K562 (cell line): ENCODE data around the gene TMEM273. TPM values are rescaled to one million over a fixed set of nuclear protein-coding genes. Genes with fewer than 3 reads are reported as not detected.

Experiments
- CREB3 ChIP-seq: fragments of 450-650 bp; conservative IDR thresholded peaks from 2 replicates; pipeline ENCODE4 v1.6.1; 2016; ENCODE audit warnings: missing genetic modification characterization, low read depth, mild to moderate bottlenecking, missing compliant biosample characterization, moderate library complexity
- CTCF ChIP-seq, 3 experiments: IDR thresholded peaks in 2 of 3; conservative IDR thresholded peaks in 1 of 3; 2 replicates each; pipeline ENCODE4 v1.5.1; 2011 to 2012; ENCODE audit warnings: low read length in 3 of 3, mild to moderate bottlenecking in 3 of 3, control low read depth in 2 of 3, improper control_type of control experiment in 1 of 3, inconsistent platforms in 1 of 3, low read depth in 1 of 3, mixed read lengths in 1 of 3, moderate library complexity in 1 of 3; ENCODE audit not compliant: insufficient read depth in 2 of 3
- DLX4 ChIP-seq: fragments of 250-450 bp; sonication (Bioruptor Pico); IDR thresholded peaks from 2 replicates; pipeline ENCODE4 v1.6.1; 2021; ENCODE audit warnings: mild to moderate bottlenecking
- ZNF586 ChIP-seq: fragments of 450-650 bp; formaldehyde crosslinking; conservative IDR thresholded peaks from 2 replicates; pipeline ENCODE4 v1.4.0; 2020; ENCODE audit warnings: mild to moderate bottlenecking, moderate library complexity
- polyA plus RNA-seq, 8 experiments: library from polyadenylated mRNA; depleted of rRNA in 4 of 8; stranded (reverse) in 5 of 8; unstranded in 3 of 8; fragments of >200 nt; fragmentation: Nextera tagmentation in 2 of 8; fragmentation: Illumina TruSeq in 1 of 8; extraction: Ambion mirVana in 2 of 8; extraction: Trizol in 1 of 8; gene quantifications; 2 replicates each; pipeline versions ENCODE4 v1.2.1 to v1.2.3, GENCODE V29; 2011 to 2014; ENCODE audit warnings: inconsistent platforms in 1 of 8, missing spikeins in 1 of 8
- total RNA-seq, 7 experiments: library from RNA; depleted of rRNA in 6 of 7; stranded (reverse); fragments of >200 nt in 6 of 7; fragmentation: Illumina TruSeq in 2 of 7; extraction: Trizol in 2 of 7; gene quantifications; 2 replicates each; pipeline versions ENCODE4 v1.2.1 to v1.2.3, GENCODE V29; 2011 to 2021; ENCODE audit warnings: low replicate concordance in 1 of 7
- TF ChIP-seq, protein P1 (sequence below): IDR thresholded peaks from 2 replicates; pipeline ENCODE4 v1.6.1; 2011; ENCODE audit warnings: borderline replicate concordance, low read depth, mild to moderate bottlenecking, moderate library complexity, low read length; ENCODE audit not compliant: insufficient read depth, poor library complexity, severe bottlenecking
- TF ChIP-seq, protein P2 (sequence below): fragments of 250-450 bp; sonication (Bioruptor Pico); IDR thresholded peaks from 2 replicates; pipeline ENCODE4 v1.5.0; 2022; ENCODE audit warnings: mild to moderate bottlenecking

Gene TMEM273
- total and polyA plus RNA-seq, 9 of the 15 experiments (the other 6 are each of a cell fraction or from before 2014, with no cell fraction given): 39.2 to 131 (median 95.6) TPM

DNA sequence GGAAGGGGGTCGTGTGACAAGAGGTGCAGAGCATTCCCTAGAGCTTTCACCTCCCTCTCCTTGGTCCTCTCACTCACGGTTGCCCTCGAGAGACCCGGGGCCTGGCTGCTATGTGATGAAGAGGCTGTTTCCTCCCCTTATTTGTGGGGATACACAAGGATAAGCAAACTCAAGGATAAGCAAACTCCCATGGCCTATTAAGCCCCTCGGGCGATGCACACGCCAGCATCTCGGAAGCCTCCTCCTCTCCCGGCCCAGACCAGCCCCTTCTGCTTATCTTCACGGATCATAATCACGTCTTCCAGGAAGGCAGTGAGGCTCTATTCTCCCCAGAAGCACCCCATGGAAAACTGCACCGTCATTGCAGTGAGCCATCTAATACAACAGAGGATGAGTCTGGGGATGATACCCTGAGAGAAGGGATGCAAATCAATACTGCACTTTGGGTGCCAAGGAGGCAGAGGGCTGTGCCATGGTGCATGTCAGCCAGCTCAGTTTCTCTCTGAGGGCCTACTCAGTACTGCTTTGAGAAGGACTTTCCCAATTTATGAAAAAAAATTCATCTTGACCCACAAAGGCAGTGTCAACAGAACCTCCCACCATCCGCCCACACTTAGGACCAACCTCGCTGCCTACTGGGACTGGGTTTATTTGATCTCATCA lies 22.2 kb downstream of the TMEM273 start (continued):
- TF ChIP-seq ZNF586 (CRISPR knock-in tag) (no peak), CREB3 (tag) (peak; percentile 51; the same call in 1 of the 2 replicates), DLX4 (CRISPR knock-in tag) (no peak), CTCF (IDR thresholded peaks at IDR 0.05 in 2 of 3, conservative IDR thresholded peaks at IDR 0.05 in 1 of 3; ENCODE audit: insufficient read depth in 2 of 3, low read depth in 1 of 3, low read length in 3 of 3) (peak in 1 of 3 experiments; percentile 2; a peak in 1 of 6 replicates)
- TF ChIP-seq, protein P1, sequence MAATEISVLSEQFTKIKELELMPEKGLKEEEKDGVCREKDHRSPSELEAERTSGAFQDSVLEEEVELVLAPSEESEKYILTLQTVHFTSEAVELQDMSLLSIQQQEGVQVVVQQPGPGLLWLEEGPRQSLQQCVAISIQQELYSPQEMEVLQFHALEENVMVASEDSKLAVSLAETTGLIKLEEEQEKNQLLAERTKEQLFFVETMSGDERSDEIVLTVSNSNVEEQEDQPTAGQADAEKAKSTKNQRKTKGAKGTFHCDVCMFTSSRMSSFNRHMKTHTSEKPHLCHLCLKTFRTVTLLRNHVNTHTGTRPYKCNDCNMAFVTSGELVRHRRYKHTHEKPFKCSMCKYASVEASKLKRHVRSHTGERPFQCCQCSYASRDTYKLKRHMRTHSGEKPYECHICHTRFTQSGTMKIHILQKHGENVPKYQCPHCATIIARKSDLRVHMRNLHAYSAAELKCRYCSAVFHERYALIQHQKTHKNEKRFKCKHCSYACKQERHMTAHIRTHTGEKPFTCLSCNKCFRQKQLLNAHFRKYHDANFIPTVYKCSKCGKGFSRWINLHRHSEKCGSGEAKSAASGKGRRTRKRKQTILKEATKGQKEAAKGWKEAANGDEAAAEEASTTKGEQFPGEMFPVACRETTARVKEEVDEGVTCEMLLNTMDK: no peak
- TF ChIP-seq, protein P2, sequence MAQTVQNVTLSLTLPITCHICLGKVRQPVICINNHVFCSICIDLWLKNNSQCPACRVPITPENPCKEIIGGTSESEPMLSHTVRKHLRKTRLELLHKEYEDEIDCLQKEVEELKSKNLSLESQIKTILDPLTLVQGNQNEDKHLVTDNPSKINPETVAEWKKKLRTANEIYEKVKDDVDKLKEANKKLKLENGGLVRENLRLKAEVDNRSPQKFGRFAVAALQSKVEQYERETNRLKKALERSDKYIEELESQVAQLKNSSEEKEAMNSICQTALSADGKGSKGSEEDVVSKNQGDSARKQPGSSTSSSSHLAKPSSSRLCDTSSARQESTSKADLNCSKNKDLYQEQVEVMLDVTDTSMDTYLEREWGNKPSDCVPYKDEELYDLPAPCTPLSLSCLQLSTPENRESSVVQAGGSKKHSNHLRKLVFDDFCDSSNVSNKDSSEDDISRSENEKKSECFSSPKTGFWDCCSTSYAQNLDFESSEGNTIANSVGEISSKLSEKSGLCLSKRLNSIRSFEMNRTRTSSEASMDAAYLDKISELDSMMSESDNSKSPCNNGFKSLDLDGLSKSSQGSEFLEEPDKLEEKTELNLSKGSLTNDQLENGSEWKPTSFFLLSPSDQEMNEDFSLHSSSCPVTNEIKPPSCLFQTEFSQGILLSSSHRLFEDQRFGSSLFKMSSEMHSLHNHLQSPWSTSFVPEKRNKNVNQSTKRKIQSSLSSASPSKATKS (CRISPR knock-in tag): no peak
